ENCODE results near the gene RHBDL1. TPM values are rescaled to one million over a fixed set of nuclear protein-coding genes. Genes with fewer than 3 reads are reported as not detected.

Gene RHBDL1
- total and polyA plus RNA-seq, 4 donors, result 0.91 to 5.4 (median 1.6) TPM

- Histone ChIP-seq H3K4me3 (no peak overlapping the region), H3K9ac (ENCODE audit: insufficient read depth in 1 of 2, low read length in 2 of 2) (no peak overlapping the region), H3K27ac (ENCODE audit: low read depth in 1 of 2, low read length in 1 of 2) (no peak overlapping the region), H3K4me1 (ENCODE audit: control insufficient read depth in 5 of 5, insufficient read depth in 5 of 5, low read length in 5 of 5) (peaks cover 0 to 16% (median 3%) of the 10 kb centered on the region in 5 donors), H3K36me3 (ENCODE audit: control insufficient read depth in 4 of 4, insufficient read depth in 4 of 4, low read length in 4 of 4) (peaks cover 0 to 4% (median 0%) of the 10 kb centered on the region in 4 donors), H3K9me3 (ENCODE audit: control insufficient read depth in 4 of 4, insufficient read depth in 3 of 4, low read length in 3 of 4) (no peaks in the 10 kb centered on the region), H3K27me3 (ENCODE audit: control insufficient read depth in 3 of 3, insufficient read depth in 3 of 3, low read length in 2 of 3) (peaks cover 0 to 7% (median 4%) of the 10 kb centered on the region in 3 donors)
- no peak for TF ChIP-seq CTCF (IDR thresholded peaks at IDR 0.05; ENCODE audit: control extremely low read depth, extremely low read depth)
- ATAC-seq (ENCODE audit: insufficient read depth, low FRiP score), result no peak
- 74 to 86% methylated on average over 23 of the region's 23 CpGs for WGBS, 2 donors
- no peak for DNase-seq
These were observed 50.2 kb downstream of the RHBDL1 start for GRCh38 chr16:725463-726187.

GRCh38 chr16:726188-726437 lies 50.6 kb downstream of the RHBDL1 start:
- no peak for DNase-seq
- no peaks in the 10 kb centered on the region for H3K9me3 ChIP-seq (ENCODE audit: control insufficient read depth in 4 of 4, insufficient read depth in 3 of 4, low read length in 3 of 4)
- H3K36me3 ChIP-seq (ENCODE audit: control insufficient read depth in 4 of 4, insufficient read depth in 4 of 4, low read length in 4 of 4), result peaks cover 0 to 5% (median 0%) of the 10 kb centered on the region in 4 donors
- TF ChIP-seq CTCF (IDR thresholded peaks at IDR 0.05; ENCODE audit: control extremely low read depth, extremely low read depth), result no peak
- WGBS, 2 donors, result 24 to 26% methylated on average over 7 to 9 of the region's 9 CpGs
- peaks cover 0 to 16% (median 3%) of the 10 kb centered on the region in 5 donors for H3K4me1 ChIP-seq (ENCODE audit: control insufficient read depth in 5 of 5, insufficient read depth in 5 of 5, low read length in 5 of 5)
- no peak for ATAC-seq (ENCODE audit: insufficient read depth, low FRiP score)
- H3K27me3 ChIP-seq (ENCODE audit: control insufficient read depth in 3 of 3, insufficient read depth in 3 of 3, low read length in 2 of 3), result peaks cover 0 to 7% (median 4%) of the 10 kb centered on the region in 3 donors
- H3K27ac ChIP-seq (ENCODE audit: low read depth in 1 of 2, low read length in 1 of 2), result no peak overlapping the region
- no peak overlapping the region for H3K4me3 ChIP-seq
- H3K9ac ChIP-seq (ENCODE audit: insufficient read depth in 1 of 2, low read length in 2 of 2), result no peak overlapping the region

- Histone ChIP-seq H3K4me3 (peak within 1 kb of the TSS; percentile 40), H3K4me1 (ENCODE audit: control insufficient read depth in 5 of 5, insufficient read depth in 5 of 5, low read length in 5 of 5) (peaks cover 0 to 12% (median 3%) of the 10 kb centered on the region in 5 donors), H3K9ac (ENCODE audit: insufficient read depth in 1 of 2, low read length in 2 of 2) (no peak within 1 kb of the TSS), H3K27ac (ENCODE audit: low read depth in 1 of 2, low read length in 1 of 2) (peak within 1 kb of the TSS; percentile 8 to 13), H3K36me3 (ENCODE audit: control insufficient read depth in 4 of 4, insufficient read depth in 4 of 4, low read length in 4 of 4) (peaks cover 0 to 10% (median 0%) of the 10 kb centered on the region in 4 donors), H3K27me3 (ENCODE audit: control insufficient read depth in 3 of 3, insufficient read depth in 3 of 3, low read length in 2 of 3) (peaks cover 0 to 7% (median 4%) of the 10 kb centered on the region in 3 donors), H3K9me3 (ENCODE audit: control insufficient read depth in 4 of 4, insufficient read depth in 3 of 4, low read length in 3 of 4) (no peaks in the 10 kb centered on the region)
- WGBS, 2 donors, result 2 to 3% methylated on average over 50 to 88 of the region's 88 CpGs
- ATAC-seq (ENCODE audit: insufficient read depth, low FRiP score) (no peak), DNase-seq (peak in 2 of 3 donors; percentile 11 to 39)
- no peak for TF ChIP-seq CTCF (IDR thresholded peaks at IDR 0.05; ENCODE audit: control extremely low read depth, extremely low read depth)
These were observed 51.2 kb downstream of the RHBDL1 start, which contains the start of the genes CCDC78 and HAGHL for GRCh38 chr16:726438-727290. Gene CCDC78 (minus strand): TSS chr16:726443. CDS start chr16:726367, 76 bp downstream. Gene HAGHL (plus strand): TSS chr16:727106. CDS start chr16:727510, 404 bp downstream.

Measured in lung (tissue), 12 donors.